ENCODE data around the gene ERCC1. TPM values are rescaled to one million over a fixed set of nuclear protein-coding genes. Genes with fewer than 3 reads are reported as not detected.

The ERCC1 gene
- total RNA-seq, 1 experiment from 2014 or later = 158 TPM

DNA sequence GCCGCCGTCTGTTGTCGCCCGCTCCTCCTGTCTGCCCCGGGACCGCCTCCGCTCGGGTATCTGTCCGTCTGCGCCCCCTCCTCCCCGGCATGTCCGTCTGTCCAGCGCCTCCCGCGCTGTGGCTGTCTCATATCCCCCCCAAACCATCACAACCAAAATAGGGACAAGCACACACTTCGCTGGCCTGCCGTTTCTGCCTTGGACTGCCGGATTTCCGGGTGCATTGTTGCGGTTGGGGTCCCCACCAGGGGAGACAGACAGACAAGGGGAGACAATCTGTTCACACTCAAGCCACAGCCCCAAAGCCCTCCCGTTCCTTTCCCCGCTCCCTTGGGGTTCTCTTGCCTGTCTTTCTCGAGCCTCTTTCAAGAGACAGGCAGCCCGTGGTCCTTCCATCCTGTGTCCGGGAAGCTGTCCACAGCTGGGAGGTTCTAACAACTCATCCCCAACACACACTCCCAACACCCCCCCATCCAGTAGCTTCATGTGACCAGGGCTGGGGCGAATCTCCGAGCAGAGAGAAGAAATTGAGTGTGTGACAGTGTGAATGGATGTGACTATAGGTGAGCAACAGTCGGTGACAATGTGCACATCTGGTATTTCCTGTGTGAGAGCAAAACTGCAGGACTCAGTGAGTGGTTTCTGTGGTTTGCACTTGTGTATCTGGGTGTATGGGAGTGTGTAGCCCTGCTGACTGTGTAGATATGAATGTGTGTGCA lies 27.6 kb upstream of the ERCC1 start:
- Histone ChIP-seq H3K27me3 (replicated peaks; ENCODE audit: insufficient read depth, low read depth, low read length, poor library complexity) (no peaks in the 10 kb centered on the region), H3K4me1 (ENCODE audit: insufficient read depth, low read length, poor library complexity, severe bottlenecking) (peaks cover 13% of the 10 kb centered on the region), H3K4me3 (ENCODE audit: low read depth, low read length, poor library complexity, severe bottlenecking) (peak overlapping the region; percentile 56), H3K9me3 (ENCODE audit: low read depth, low read length, poor library complexity, severe bottlenecking) (no peaks in the 10 kb centered on the region), H3K36me3 (ENCODE audit: insufficient read depth, low read length, poor library complexity, severe bottlenecking) (no peaks in the 10 kb centered on the region), H3K27ac (ENCODE audit: low read depth, low read length, poor library complexity, severe bottlenecking) (peak overlapping the region; percentile 37)
- intact Hi-C loops (cut with micrococcal nuclease; ENCODE audit: unreplicated experiment) = no loop called here
- DNase-seq (ENCODE audit: low spot score) = no peak
- BruUV-seq (replicated peaks) = no TSS peak
- TF ChIP-seq, protein P1, sequence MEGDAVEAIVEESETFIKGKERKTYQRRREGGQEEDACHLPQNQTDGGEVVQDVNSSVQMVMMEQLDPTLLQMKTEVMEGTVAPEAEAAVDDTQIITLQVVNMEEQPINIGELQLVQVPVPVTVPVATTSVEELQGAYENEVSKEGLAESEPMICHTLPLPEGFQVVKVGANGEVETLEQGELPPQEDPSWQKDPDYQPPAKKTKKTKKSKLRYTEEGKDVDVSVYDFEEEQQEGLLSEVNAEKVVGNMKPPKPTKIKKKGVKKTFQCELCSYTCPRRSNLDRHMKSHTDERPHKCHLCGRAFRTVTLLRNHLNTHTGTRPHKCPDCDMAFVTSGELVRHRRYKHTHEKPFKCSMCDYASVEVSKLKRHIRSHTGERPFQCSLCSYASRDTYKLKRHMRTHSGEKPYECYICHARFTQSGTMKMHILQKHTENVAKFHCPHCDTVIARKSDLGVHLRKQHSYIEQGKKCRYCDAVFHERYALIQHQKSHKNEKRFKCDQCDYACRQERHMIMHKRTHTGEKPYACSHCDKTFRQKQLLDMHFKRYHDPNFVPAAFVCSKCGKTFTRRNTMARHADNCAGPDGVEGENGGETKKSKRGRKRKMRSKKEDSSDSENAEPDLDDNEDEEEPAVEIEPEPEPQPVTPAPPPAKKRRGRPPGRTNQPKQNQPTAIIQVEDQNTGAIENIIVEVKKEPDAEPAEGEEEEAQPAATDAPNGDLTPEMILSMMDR (conservative IDR thresholded peaks at IDR 0.05; ENCODE audit: low read depth, low read length) = no peak
- no peak for TF ChIP-seq EZH2 (IDR thresholded peaks at IDR 0.05; ENCODE audit: borderline replicate concordance, low read depth, low read length, poor library complexity, severe bottlenecking)
- ChIA-PET POLR2A (ENCODE audit: low non-redundant PET) (no interaction called here), CTCF (no interaction called here)

GRCh38 chr19:45450012-45450333 lies 26.3 kb upstream of the ERCC1 start:
- H3K36me3 ChIP-seq (ENCODE audit: insufficient read depth, low read length, poor library complexity, severe bottlenecking) = no peaks in the 10 kb centered on the region
- H3K4me1 ChIP-seq (ENCODE audit: insufficient read depth, low read length, poor library complexity, severe bottlenecking) = peaks cover 5% of the 10 kb centered on the region
- ChIA-PET CTCF (no interaction called here), POLR2A (ENCODE audit: low non-redundant PET) (no interaction called here)
- no peak for DNase-seq (ENCODE audit: low spot score)
- H3K27me3 ChIP-seq (replicated peaks; ENCODE audit: insufficient read depth, low read depth, low read length, poor library complexity) = no peaks in the 10 kb centered on the region
- BruUV-seq (replicated peaks) = no TSS peak
- intact Hi-C loops (cut with micrococcal nuclease; ENCODE audit: unreplicated experiment) = no loop called here
- H3K9me3 ChIP-seq (ENCODE audit: low read depth, low read length, poor library complexity, severe bottlenecking) = no peaks in the 10 kb centered on the region
- H3K27ac ChIP-seq (ENCODE audit: low read depth, low read length, poor library complexity, severe bottlenecking) = peak overlapping the region; percentile 83
- TF ChIP-seq, protein P1 (conservative IDR thresholded peaks at IDR 0.05; ENCODE audit: low read depth, low read length) = no peak
- TF ChIP-seq EZH2 (IDR thresholded peaks at IDR 0.05; ENCODE audit: borderline replicate concordance, low read depth, low read length, poor library complexity, severe bottlenecking) = no peak
- H3K4me3 ChIP-seq (ENCODE audit: low read depth, low read length, poor library complexity, severe bottlenecking) = peak overlapping the region; percentile 56

DNA sequence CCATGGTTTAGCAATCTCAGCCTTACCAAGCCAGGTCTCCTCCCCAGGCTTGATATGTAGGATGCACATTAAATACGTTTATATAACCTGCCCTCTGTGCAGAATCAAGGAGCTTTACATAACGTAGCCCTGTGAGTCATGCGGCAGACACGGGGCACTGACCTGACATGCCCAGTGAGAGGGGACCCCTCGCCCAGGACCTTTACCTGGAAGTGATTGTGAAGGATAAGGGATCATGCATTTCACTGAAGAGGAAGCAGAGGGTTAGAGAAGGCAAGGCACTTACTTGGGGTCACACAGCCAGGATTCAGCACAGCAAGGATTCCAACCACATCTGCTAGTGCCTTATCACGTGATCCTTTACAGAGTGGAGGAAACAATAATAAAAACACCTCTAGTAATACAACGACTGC lies 25.2 kb upstream of the ERCC1 start:
- ChIA-PET CTCF (no interaction called here), POLR2A (ENCODE audit: low non-redundant PET) (no interaction called here)
- no TSS peak for BruUV-seq (replicated peaks)
- TF ChIP-seq EZH2 (IDR thresholded peaks at IDR 0.05; ENCODE audit: borderline replicate concordance, low read depth, low read length, poor library complexity, severe bottlenecking) = no peak
- TF ChIP-seq, protein P1 (conservative IDR thresholded peaks at IDR 0.05; ENCODE audit: low read depth, low read length) = no peak
- H3K27ac ChIP-seq (ENCODE audit: low read depth, low read length, poor library complexity, severe bottlenecking) = no peak overlapping the region
- H3K9me3 ChIP-seq (ENCODE audit: low read depth, low read length, poor library complexity, severe bottlenecking) = no peaks in the 10 kb centered on the region
- peaks cover 5% of the 10 kb centered on the region for H3K4me1 ChIP-seq (ENCODE audit: insufficient read depth, low read length, poor library complexity, severe bottlenecking)
- no peaks in the 10 kb centered on the region for H3K36me3 ChIP-seq (ENCODE audit: insufficient read depth, low read length, poor library complexity, severe bottlenecking)
- no peak for DNase-seq (ENCODE audit: low spot score)
- intact Hi-C loops (cut with micrococcal nuclease; ENCODE audit: unreplicated experiment) = no loop called here
- H3K27me3 ChIP-seq (replicated peaks; ENCODE audit: insufficient read depth, low read depth, low read length, poor library complexity) = no peaks in the 10 kb centered on the region
- no peak overlapping the region for H3K4me3 ChIP-seq (ENCODE audit: low read depth, low read length, poor library complexity, severe bottlenecking)
